Amniotic epithelial cell (primary cell): ENCODE data around the gene UBE2D4.
A peak's percentile ranks its signal among the peaks of the same experiment; 100 is the strongest.
"Not testable (repeated sequence)": the region's sequence is repeated elsewhere in the genome, so short reads cannot be mapped to it uniquely, and the experiment has no call there.

Experiments
- DNase-seq: peaks from one replicate; pipeline ENCODE4 v3.0.0-alpha.2; 2010; ENCODE audit warnings: low read depth

The UBE2D4 gene

DNA sequence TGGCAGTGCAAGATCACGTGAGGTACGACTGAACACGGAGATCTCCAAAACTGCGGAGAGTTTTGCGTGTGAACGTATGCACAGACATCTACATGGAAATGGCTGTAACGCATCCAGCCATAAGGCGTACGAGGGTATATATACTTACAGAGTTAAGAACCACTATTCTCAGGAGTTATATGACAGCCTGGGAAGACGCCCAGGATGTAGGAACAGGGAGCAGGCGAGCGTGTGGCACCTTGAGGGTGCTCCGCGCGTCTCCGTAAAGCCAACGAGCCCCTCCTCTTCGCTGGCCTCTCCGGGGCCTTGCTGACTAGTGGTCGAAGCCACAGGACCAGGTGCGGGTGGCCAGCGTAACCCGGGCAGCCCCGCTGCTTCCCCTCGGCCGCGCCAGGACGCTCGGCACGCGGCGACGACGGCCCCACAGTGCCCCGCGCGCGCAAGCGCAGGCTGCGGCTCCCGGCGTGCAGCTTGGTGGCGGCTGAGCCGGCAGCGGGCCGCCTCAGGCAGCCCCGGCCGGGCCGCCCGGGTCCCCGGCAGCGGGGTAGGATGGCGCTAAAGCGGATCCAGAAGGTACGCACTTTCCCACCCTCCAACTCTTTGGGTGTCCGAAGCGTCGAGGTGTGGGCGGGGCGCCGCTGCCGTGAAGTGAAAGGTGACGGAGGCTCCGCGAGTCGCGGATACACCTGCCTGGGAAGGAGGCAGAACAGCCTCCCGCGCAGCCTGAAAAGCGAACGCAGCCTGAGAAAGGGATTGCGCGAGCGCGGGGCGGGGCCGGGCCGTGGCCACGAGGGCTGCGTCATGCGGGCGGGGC lies at the start of gene UBE2D4:
TSS of gene UBE2D4 (plus strand) at position 453 of the 814 bp plus-strand sequence. CDS start at position 550, 97 bp downstream.
- peak; percentile 61 for DNase-seq

DNA sequence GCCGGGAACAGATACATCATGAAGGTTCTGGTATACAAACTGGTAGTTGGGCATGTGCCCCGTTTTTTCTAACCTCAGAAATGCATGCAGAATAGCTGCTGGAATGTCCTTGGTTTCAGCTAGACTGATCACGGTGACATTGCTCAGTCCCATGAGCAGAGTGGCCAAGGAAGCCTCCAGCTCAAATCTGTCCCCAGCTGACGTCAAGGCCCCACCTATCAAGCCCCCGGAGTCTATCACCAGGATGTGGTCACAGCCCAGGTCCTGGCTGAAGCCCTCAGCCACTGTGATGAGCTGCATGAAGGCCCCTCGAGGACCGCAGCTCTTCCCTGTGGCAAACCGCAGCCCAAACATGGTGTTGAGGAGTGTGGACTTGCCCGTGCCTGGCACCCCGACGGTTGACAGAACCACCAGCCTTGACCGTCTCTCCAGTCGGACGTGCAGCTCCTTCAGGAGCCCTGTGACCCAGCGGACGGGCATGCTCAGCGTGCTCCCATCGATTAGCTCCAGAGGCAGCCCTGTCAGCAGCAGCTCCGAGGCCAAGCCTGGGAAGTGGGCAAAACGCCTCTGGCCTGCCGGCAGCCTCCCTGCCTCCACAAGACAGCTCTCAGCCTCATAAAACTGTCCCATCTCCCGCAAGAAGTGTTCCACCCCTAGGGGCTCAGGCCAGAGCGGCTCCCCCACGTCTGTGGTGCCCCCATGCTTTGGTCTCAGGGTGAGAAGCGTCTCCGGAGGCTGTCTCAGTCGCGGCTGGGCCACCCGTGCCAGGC lies 49.1 kb upstream of the UBE2D4 start:
- DNase-seq: no peak

DNA sequence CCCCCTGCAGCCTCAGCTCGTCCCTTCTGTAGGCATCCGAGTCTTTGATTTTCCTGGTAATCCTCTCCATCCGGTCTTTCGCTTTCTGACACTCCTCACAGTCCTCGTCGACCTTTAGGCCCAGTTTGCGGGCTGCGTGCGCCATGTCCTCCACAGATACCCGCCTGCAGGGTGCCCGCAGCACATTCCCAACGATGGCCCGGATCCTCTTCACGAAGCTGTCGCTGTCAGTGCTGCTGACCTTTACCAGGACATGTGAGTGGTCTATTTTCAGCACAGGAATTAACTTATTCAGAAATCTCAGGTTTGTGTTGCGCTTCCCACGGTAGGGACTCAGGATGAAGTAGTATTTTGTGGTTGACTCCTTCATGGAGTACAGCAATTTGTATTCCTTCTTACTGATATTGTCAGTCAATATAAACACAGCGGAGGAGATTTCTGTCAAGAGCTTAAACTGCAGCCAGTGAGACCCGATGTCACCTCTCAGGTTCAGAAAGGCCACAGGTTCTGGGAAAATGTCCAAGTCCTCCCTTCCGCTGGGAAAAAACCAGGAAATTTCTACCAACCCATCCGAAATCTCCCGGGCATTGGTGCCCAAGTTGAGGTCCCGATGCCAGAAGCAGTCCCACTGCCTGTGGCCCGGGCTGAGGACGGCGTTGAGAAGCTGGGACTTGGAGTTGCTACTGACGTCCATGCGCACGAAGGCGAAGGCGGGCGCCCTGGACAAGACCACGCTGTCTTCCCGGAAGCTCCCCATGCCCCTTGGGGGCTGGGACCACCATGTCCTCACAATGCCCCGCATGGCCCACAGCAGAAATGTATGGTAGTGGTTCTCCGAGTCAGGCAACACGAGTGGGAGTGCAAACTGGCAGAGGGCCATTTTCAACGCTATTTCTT lies 48.0 kb upstream of the UBE2D4 start:
- DNase-seq: no peak

DNA sequence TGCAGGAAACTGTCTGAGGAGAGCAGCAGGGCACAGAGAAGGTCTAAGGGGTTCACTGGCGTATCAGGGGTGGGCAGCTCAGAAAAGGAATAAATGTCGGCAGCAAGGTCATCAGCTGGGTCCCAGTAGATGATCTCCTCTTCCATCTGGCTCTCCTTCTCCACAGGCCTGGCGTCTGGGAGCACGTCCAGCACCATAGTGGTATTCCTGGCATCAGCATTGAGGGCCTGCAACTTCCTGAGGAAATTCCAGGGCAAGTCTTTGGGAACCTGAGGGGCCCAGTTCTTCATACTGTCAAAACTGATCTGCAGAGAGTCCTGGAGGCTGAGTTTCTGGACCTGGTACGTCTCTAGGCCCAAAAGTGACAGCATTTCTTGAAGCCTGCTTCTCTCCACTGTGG lies 47.4 kb upstream of the UBE2D4 start:
- DNase-seq: peak; percentile 42

DNA sequence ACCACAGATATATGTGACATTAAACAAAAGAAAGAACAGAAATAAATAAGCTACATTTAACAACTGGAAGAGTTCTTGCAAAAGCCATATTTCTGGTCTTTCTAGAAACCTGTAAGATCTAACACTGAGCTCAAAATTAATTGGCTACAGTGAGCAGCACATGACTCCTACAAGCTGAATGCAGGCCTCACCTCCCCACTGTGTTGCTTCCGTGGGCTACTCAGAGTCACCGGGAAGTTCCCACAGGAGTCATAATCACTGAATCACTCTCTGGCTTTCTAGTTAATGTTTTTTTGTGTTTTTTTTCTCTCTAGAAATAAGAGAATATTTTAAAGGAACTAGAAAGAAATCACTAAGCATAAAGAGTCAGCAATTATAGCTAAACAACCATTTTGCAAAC lies 46.8 kb upstream of the UBE2D4 start:
- DNase-seq: peak; percentile 88

DNA sequence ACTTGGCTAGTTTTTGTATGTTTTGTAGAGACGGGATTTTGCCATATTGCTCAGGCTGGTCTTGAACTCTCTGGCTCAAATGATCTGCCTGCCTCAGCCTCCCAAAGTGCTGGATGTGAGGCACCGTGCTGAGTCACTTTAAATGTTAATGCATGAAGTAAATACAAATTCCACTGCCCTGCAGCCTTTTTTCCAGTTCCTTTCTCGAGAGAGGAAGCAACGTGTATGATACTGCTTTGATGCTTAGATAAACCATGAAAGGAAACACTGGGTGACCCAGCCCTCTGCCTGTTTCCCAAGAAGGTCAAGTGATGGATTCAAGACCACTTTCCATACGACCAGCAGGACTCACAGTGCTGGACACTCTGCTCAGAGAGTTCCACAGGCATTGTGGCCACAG lies 45.6 kb upstream of the UBE2D4 start:
- DNase-seq: peak; percentile 57

DNA sequence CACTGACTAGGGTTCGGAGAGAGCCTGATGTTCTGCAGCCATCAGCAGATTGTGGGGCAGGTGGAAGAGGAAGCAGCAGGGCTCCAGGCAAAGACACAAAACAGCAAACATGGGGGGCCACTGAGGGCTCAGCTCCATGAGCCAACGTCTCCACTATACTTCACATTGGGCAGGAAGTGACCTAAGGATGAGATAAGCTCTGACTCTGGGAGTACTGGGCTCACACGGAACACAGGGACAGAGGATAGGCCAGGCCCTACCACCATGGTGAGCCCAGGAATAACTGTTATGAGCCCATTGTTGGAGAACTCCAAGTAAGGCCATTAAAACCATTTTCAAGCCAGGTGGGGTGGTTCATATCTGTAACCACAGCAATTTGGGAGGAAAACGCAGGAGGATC lies 42.0 kb upstream of the UBE2D4 start:
- no peak for DNase-seq

DNA sequence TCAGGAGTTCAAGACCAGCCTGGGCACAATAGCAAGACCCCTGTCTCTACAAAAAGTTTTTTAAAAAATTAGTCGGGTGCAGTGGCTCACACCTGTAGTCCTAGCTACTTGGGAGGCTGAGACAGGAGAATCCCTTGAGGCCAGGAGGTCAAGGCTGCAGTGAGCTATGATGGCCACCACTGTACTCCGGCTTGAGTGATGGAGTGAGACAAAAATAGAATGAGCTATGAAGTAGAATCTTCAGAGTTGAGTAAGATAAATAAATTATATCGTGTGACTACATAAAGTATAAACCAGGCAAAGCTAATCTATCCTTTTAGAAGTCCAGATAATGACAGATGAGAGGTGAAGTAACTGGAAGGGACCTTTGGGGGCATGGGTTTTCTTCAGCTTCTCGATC lies 41.6 kb upstream of the UBE2D4 start:
- DNase-seq: no peak

DNA sequence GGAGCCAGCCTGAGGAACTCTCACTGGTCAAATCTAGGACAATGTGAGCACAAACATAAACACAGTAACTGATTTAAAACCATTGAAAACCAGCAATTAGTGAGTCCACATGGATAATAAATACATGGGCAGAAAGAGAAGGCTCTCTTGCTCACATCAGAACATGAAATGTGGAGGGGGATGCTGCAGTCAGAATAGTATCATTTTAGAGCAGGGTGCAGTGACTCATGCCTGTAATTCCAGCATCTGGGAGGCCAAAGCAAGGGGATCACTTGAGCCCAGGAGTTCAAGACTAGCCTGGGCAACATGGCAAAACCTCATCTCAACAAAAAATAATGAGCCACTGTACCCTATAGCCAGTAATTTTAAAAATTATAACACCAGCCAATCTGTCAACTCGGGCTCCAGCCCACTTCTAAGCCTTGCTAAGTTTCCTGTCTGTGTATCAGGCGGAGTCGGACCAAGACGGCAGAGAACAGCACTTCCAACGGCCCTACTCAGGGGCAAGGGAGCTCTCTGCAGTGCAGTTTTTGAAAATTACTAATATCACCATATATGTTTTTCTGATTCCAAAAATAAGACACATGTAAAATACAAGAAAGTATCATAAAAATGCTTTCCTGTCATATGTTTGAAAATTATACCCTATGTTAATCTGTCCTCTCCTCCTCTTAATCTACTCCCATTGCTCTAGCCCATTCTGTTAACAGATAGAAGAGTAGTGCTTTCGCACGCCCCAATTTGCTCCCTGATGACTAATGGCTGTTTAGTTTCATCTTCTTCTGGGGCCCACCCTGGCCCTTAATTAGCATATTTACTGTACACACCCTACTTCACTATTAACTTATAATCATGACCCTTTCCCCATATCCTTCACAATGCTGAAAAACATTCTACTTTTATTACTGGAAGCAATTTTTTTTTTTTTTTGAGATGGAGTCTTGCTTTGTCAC lies 37.0 kb upstream of the UBE2D4 start:
- DNase-seq: peak; percentile 43

DNA sequence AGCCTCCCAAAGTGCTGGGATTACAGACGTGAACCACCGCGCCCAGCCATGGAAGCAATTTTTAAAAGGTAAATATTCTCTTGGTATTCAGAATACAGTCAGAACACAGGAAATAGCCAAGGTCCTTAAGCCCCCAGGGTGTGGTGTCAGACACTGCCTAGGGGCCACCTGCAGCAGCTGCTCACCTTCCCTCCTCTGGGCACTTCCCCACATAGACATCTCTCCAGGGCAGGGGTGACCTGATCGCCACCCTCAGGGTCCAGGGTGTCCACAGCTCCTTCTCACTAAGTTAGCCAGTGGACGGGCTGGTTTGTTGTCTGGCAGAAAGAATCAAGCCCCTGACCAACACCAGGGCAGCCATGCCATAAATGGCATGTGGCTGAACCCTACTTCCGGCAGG lies 35.8 kb upstream of the UBE2D4 start:
- DNase-seq: no peak

DNA sequence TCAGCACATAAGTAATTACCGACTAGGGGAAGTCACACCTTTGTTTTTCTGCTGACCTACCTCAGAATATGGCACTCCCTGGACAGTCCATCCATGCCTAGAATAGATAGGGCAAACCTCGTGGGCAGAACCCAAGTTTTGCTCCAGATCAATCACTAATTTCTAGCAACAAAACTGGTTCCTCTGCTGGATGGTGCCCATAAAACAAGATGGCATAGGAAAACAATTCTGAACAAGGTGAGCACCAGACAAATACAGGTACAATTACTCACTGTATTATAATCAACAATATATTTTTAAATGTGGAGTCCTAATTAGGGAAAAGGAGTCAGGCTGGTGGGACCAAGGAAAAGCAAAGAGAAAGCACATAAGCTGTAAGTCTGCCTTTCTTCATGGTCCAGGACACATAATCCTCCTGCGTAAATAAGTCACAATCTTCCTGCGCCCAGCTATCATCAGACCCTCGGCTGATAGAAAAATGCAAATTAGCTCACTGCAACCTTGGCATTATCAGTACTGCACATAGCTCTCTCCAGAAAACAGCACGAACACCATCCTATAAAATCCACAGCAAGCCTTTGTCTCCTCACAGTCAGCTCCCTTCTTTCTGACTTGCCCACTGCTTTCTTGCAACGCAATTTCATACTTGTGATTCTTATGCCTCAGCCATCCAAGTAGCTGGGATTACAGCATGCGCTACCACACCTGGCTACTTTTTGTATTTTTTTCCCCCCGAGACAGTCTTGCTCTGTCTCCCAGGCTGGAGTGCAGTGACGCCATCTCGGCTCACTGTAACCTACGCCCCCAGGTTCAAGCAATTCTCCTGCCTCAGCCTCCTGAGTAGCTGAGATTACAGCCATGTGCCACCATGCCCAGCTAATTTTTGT lies 34.9 kb upstream of the UBE2D4 start:
- DNase-seq: peak; percentile 31

DNA sequence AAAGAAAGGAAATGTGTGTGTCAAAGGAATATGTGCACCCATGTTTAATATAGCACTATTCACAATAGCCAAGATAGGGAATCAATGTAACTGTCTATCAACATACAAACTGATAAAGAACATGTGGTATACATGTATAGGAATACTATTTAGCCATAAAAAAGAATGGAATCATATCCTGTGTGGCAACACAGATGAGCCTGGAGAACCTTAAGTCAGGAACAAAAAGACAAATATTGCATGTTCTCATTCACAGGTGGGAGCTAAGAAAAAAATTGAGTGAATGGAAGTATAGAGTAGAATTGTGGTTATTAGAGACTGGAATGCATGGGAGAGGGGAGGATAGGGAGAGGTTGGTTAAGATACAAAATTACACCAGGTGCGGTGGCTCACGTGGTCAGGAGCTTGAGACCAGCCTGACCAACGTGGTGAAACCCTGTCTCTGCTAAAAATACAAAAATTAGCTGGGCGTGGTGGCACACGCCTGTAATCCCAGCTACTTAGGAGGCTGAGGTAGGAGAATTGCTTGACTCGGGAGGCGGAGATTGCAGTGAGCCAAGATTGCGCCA lies 30.3 kb upstream of the UBE2D4 start:
- no peak for DNase-seq

DNA sequence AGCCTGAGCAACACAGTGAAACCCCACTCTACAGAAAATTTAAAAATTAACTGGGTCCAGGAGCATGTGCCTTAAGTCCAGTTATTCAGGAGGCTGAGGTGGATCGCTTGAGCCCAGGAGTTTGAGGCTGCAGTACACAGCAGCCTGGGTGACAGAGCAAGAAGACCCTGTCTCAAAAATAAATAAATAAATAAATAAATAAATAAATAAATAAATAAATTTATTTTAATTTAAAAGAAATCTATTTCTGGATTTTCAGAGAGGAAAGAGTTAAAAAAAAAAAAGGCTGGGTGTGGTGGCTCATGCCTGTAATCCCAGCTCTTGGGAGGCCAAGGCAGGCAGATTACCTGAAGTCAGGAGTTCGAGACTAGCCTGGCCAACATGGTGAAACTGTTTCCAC lies 27.7 kb upstream of the UBE2D4 start:
- not testable (repeated sequence) for DNase-seq

DNA sequence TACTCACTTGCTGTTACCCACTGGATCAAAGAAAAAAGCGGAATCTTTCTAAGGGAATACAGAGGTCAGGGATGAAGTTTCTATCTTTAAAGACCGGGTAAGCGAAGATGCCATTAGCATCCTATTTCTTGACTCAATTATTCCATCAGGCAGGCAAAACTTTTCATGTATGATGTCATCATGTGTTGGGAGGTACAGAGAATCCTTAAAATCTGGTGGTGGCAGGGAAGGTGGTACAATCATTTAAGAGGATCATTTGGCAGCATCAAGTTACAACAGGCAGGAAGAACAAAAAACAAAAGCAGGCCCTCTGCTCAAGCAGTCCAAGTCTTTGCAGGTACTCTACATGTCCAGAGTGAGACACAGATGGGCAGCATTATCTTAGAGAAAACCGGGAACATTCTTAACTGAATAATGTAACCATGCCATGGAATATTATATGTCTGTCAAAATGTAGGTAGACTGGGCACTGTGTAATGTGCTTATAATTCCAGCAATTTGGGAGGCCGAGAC lies 23.6 kb upstream of the UBE2D4 start:
- no peak for DNase-seq

DNA sequence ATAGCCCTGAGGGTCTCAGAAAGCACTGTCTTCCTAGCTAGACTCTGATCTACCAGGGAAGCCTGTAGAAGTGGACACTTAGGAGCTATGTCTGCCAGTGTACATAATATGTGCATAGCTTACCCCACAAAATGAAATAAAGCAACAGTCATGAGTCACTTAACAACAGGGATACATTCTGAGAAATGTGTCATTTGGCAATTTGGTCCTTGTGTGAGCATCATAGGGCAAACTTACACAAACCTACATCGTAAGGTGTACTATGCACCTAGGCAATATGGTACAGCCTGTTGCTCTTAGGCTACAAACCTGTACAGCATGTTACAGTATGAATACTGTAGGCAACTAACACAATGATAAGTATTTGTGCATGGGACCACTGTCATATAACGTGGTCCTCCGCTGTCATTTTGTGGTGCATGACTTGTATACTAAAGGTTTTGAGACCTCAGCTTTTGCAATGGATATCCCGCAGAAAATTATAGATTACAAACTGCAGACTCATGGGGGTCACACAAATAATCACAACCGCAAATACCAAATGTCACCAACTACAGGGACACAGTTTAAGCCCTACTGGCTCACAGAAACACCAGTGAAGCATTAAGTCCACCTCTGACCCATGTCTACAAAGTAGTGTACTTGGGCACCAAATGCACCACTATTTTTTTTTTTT lies 21.6 kb upstream of the UBE2D4 start:
- peak; percentile 22 for DNase-seq

DNA sequence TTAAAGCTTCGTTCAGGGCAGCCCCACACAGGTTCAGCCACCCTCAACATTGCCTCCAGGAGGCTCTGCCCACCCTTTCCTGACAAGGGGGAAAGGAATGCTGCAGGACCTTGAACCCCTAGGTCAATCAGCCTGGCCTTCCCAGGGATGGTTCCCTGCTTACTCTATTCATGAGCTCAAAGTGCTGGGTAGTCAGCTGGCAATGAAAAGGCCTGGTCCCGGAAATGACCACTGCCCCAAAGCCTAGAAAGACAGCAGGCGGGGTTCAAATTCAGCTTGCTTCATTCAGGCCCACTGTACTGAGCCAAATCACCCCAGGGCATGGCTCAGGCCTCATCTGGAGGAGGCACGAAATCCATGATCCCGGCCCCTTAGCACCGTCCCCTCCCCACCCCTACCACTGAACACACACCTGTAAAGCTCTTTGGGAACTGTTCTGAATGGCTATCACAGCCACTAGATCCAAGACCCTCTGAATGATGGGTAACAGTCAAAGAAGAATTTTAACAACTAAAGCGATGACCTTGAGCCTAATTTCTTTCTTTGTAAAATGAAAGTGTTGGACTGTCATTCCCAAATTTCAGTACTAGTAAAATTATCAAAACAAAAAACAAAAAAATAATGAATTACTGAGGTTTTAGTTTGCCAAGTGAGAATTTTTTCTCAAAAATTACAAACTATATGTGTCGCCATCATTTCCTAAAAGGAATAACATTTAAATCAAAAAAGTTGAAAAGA lies 20.9 kb upstream of the UBE2D4 start:
- peak; percentile 17 for DNase-seq

DNA sequence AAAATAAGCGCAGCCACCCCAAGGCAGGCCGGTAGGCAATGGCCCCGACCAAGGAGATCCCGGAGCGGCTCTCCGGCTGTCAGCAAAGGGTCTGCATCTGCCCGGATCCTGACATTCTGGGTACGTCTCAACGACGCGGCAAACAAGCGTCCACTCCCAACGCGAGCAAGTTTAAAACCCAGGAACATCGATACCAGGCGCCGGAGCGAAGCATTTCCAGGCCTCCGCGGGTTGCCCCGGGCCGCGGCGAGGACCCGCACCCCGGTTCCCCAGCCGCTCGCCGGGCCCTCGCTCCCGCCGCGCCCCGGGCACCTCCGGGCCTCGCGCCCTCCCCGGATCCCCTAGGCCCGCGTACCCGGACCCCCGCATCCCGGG lies 20.3 kb upstream of the UBE2D4 start:
- peak; percentile 38 for DNase-seq

DNA sequence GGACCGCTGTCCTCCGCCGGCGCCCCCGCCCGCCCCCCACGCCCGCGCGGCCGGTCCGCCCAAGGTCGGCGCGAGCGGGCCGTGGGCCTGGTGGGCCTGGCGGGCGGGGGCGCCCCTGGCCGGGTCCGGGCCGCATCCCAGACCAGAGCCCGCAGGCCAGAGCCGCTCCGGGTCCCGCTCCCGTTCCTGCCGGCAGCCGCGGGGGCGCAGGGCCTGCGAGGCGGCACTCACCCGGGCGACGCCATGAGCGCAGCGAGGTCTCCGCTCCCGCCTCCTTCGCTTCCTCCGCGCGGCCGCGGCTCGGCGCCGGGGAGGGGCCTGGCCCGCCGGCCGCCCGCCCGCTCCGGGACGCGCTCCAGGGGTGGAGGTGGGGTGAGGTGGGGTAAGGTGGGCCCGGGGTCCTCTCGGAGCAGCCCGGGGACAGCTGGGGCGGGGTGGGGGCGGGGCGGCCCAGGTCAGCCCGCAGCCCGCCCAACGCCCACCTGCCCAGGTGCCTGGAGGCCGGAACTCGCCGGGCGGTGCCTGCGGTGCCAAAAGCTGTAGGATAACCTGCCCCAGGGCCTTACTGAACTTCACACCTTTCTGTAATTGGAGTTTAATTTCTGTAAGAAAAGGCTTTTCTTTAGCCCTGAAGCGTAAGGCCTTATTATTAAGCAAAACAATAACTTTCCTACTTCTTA lies 19.8 kb upstream of the UBE2D4 start, which contains the start of gene URGCP:
TSS of gene URGCP (minus strand) at position 266 of the 680 bp plus-strand sequence. CDS start at position 245, 21 bp downstream.
- DNase-seq: peak; percentile 23
